K562 (cell line): ENCODE data around the gene SIPA1L2. TPM values are rescaled to one million over a fixed set of nuclear protein-coding genes. Genes with fewer than 3 reads are reported as not detected.

ENCODE experiments used
- ATAC-seq: fragments of 200-7000 bp; cut with Tn5 transposase; 3 replicates; pipeline ENCODE4 v1.9.1; 2020; ENCODE audit warnings: moderate library complexity
- BruUV-seq: library from RNA; stranded (reverse); fragments of 400-500 nt; replicated peaks from 2 replicates; lab custom pipeline; 2021; lab: Mats Ljungman, UMichigan
- CTCF ChIA-PET: fragments of 300-600 bp; formaldehyde crosslinking; extraction: SDS; loops from one replicate; lab custom pipeline; 2021; ENCODE audit warnings: low intra/inter-chr PET ratio; lab: Yijun Ruan, JAX
- POLR2A ChIA-PET: fragments of 300-600, 350-650 bp; sonication (Branson Sonifier 250); formaldehyde crosslinking; extraction: SDS; loops from one replicate; lab custom pipeline; 2021; ENCODE audit warnings: antibody characterized with exemption, inconsistent platforms; lab: Yijun Ruan, JAX
- DNase-seq, 4 experiments: peaks; one replicate each; pipeline versions ENCODE4 v3.0.0 to v3.0.0-alpha.2; 2011 to 2018; ENCODE audit warnings: low spot score in 3 of 4, mixed read lengths in 3 of 4; ENCODE audit errors: extremely low read depth in 1 of 4
- FAIRE-seq: peaks from 2 replicates; lab custom pipeline; 2011; peaks lifted over from hg19 to GRCh38; lab: Jason Lieb, UNC
- H2AFZ ChIP-seq: 2 replicates; pipeline ENCODE4 v1.6.0; 2011; ENCODE audit warnings: low read depth, low read length, control low read depth, inconsistent platforms
- H3K27ac ChIP-seq: fragments of 200-600 bp; 3 replicates; pipeline ENCODE4 v1.8.0; 2011; ENCODE audit warnings: low read depth, mild to moderate bottlenecking, control low read depth, inconsistent platforms, low read length, moderate library complexity, mixed read lengths; ENCODE audit errors: extremely low read depth
- H3K27me3 ChIP-seq, 2 experiments: fragments of 300-600 bp in 1 of 2; 2 replicates in 1 of 2; 3 replicates in 1 of 2; pipeline versions ENCODE4 v1.6.0 to v1.8.0; 2011; ENCODE audit warnings: inconsistent platforms in 2 of 2, low read length in 2 of 2, mild to moderate bottlenecking in 1 of 2, mixed read lengths in 1 of 2, moderate library complexity in 1 of 2; ENCODE audit not compliant: control insufficient read depth in 2 of 2, insufficient read depth in 2 of 2
- H3K36me3 ChIP-seq: fragments of 300-600 bp; 3 replicates; pipeline ENCODE4 v1.8.0; 2011; ENCODE audit warnings: mild to moderate bottlenecking, low read length, inconsistent platforms; ENCODE audit not compliant: control insufficient read depth, insufficient read depth
- H3K4me1 ChIP-seq, 2 experiments: fragments of 200-600 bp in 1 of 2; replicated peaks in 1 of 2; 2 replicates in 1 of 2; 3 replicates in 1 of 2; pipeline versions ENCODE4 v1.5.1 to v1.8.0; 2011; ENCODE audit warnings: inconsistent platforms in 2 of 2, low read length in 2 of 2, mild to moderate bottlenecking in 1 of 2, mixed read lengths in 1 of 2, moderate library complexity in 1 of 2; ENCODE audit not compliant: control insufficient read depth in 2 of 2, insufficient read depth in 2 of 2
- H3K4me2 ChIP-seq: 2 replicates; pipeline ENCODE4 v1.6.1; 2011; ENCODE audit warnings: low read length, control low read depth, inconsistent platforms, mixed read lengths; ENCODE audit not compliant: insufficient read depth
- H3K4me3 ChIP-seq: fragments of 200-600 bp; sonication (generic), shearing (Covaris generic); 2 replicates; pipeline ENCODE4 v1.5.1; 2016; ENCODE audit warnings: control low read depth, inconsistent platforms
- H3K79me2 ChIP-seq: fragments of 200-600 bp; 3 replicates; pipeline ENCODE4 v1.8.0; 2011; ENCODE audit warnings: low read length, inconsistent platforms; ENCODE audit not compliant: control insufficient read depth, insufficient read depth
- H3K9ac ChIP-seq, 2 experiments: 2 replicates each; pipeline versions ENCODE4 v1.6.0 to v1.6.1; 2011; ENCODE audit warnings: low read depth in 2 of 2, low read length in 2 of 2, control low read depth in 1 of 2, inconsistent platforms in 1 of 2, mild to moderate bottlenecking in 1 of 2, mixed read lengths in 1 of 2; ENCODE audit not compliant: insufficient read depth in 1 of 2
- H3K9me1 ChIP-seq: one replicate; pipeline ENCODE4 v1.6.0; 2011; ENCODE audit warnings: inconsistent platforms, mild to moderate bottlenecking, low read length, moderate library complexity; ENCODE audit not compliant: control insufficient read depth, insufficient read depth
- H3K9me3 ChIP-seq: replicated peaks from 2 replicates; pipeline ENCODE4 v1.5.1; 2011; ENCODE audit warnings: low read depth, low read length, inconsistent platforms; ENCODE audit not compliant: control insufficient read depth, insufficient read depth
- H4K20me1 ChIP-seq: replicated peaks from 2 replicates; pipeline ENCODE4 v1.6.1; 2011; ENCODE audit warnings: low read length, inconsistent platforms, mixed read lengths; ENCODE audit not compliant: control insufficient read depth, insufficient read depth
- E4F1 ChIP-seq: fragments of 250-450 bp; sonication (Bioruptor Pico); IDR thresholded peaks from 2 replicates; pipeline ENCODE4 v1.5.0; 2021; ENCODE audit warnings: mild to moderate bottlenecking, borderline replicate concordance
- ELF2 ChIP-seq: fragments of 250-450 bp; sonication (Bioruptor Pico); IDR thresholded peaks from 2 replicates; pipeline ENCODE4 v1.5.0; 2021; ENCODE audit warnings: mild to moderate bottlenecking
- HIVEP1 ChIP-seq: fragments of 250-450 bp; sonication (Bioruptor Pico); IDR thresholded peaks from 2 replicates; pipeline ENCODE4 v1.4.0; 2020; ENCODE audit warnings: mild to moderate bottlenecking
- MTF1 ChIP-seq: fragments of 250-450 bp; sonication (Bioruptor Pico); IDR thresholded peaks from 2 replicates; pipeline ENCODE4 v1.9.0; 2021; ENCODE audit warnings: moderate library complexity, mild to moderate bottlenecking, inconsistent platforms, borderline replicate concordance
- NBN ChIP-seq: fragments of 450-650 bp; IDR thresholded peaks from 2 replicates; pipeline ENCODE4 v1.6.1; 2016; ENCODE audit warnings: low read depth, mild to moderate bottlenecking
- NCOA1 ChIP-seq: fragments of 450-650 bp; IDR thresholded peaks from 2 replicates; pipeline ENCODE4 v1.6.1; 2016; ENCODE audit warnings: low read depth
- PHF20 ChIP-seq: fragments of 450-650 bp; IDR thresholded peaks from 2 replicates; pipeline ENCODE4 v1.6.1; 2018; ENCODE audit not compliant: partially characterized antibody
- PRPF4 ChIP-seq: fragments of 200-400 bp; formaldehyde crosslinking; IDR thresholded peaks from one replicate; pipeline ENCODE4 v1.6.1; 2017; ENCODE audit warnings: low read length, low read depth, mild to moderate bottlenecking; ENCODE audit not compliant: insufficient read depth, poor library complexity, severe bottlenecking
- SMAD3 ChIP-seq: fragments of 450-650 bp; formaldehyde crosslinking; conservative IDR thresholded peaks from 2 replicates; pipeline ENCODE4 v1.4.0; 2020; ENCODE audit warnings: mild to moderate bottlenecking
- STAT5B ChIP-seq: fragments of 250-450 bp; sonication (Bioruptor Pico); IDR thresholded peaks from 2 replicates; pipeline ENCODE4 v1.8.0; 2021; ENCODE audit warnings: mild to moderate bottlenecking, inconsistent platforms
- ZNF184 ChIP-seq: sonication (generic); formaldehyde crosslinking; IDR thresholded peaks from 2 replicates; pipeline ENCODE4 v1.5.0; 2020; ENCODE audit warnings: missing genetic modification reagents
- ZNF224 ChIP-seq: sonication (generic); formaldehyde crosslinking; IDR thresholded peaks from 2 replicates; pipeline ENCODE4 v1.8.0; 2022; ENCODE audit warnings: mild to moderate bottlenecking, missing genetic modification reagents
- ZNF584 ChIP-seq: fragments of 200-800 bp; sonication (Bioruptor generic); IDR thresholded peaks from 2 replicates; pipeline ENCODE4 v1.6.1; 2016; ENCODE audit warnings: low read depth, mild to moderate bottlenecking, missing genetic modification characterization, missing compliant biosample characterization
- ZNF76 ChIP-seq: fragments of 250-450 bp; sonication (Bioruptor Pico); IDR thresholded peaks from 2 replicates; pipeline ENCODE4 v1.4.0; 2020; ENCODE audit warnings: mild to moderate bottlenecking, moderate library complexity, borderline replicate concordance
- WGBS: fragments of 100-300 bp; shearing (Covaris generic); methylation state at CpG from one replicate; pipeline ENCODE4 v1.1.6; 2016; ENCODE audit warnings: low coverage, mixed read lengths; ENCODE audit not compliant: insufficient coverage; ENCODE audit errors: missing lambda C conversion rate; 5-methylcytosine and 5-hydroxymethylcytosine counted together
- in situ Hi-C: fragments of 300-500 bp; cut with MboI; formaldehyde crosslinking; loops from 4 replicates; pipeline ENCODE4 v1.15.0; 2018; ENCODE audit warnings: inconsistent platforms, mixed read lengths
- intact Hi-C: fragments of 100-400 bp; cut with micrococcal nuclease; formaldehyde crosslinking; loops from 2 replicates; pipeline ENCODE4 v1.14.2; 2022
- polyA plus RNA-seq, 8 experiments: library from polyadenylated mRNA; depleted of rRNA in 4 of 8; stranded (reverse) in 5 of 8; unstranded in 3 of 8; fragments of >200 nt; fragmentation: Nextera tagmentation in 2 of 8; fragmentation: Illumina TruSeq in 1 of 8; extraction: Ambion mirVana in 2 of 8; extraction: Trizol in 1 of 8; gene quantifications; 2 replicates each; pipeline versions ENCODE4 v1.2.1 to v1.2.3, GENCODE V29; 2011 to 2014; ENCODE audit warnings: inconsistent platforms in 1 of 8, missing spikeins in 1 of 8
- total RNA-seq, 7 experiments: library from RNA; depleted of rRNA in 6 of 7; stranded (reverse); fragments of >200 nt in 6 of 7; fragmentation: Illumina TruSeq in 2 of 7; extraction: Trizol in 2 of 7; gene quantifications; 2 replicates each; pipeline versions ENCODE4 v1.2.1 to v1.2.3, GENCODE V29; 2011 to 2021; ENCODE audit warnings: low replicate concordance in 1 of 7
- TF ChIP-seq, protein P1 (sequence below): sonication (generic); formaldehyde crosslinking; IDR thresholded peaks from 2 replicates; pipeline ENCODE4 v1.9.0; 2022; ENCODE audit warnings: mild to moderate bottlenecking, missing genetic modification reagents
- TF ChIP-seq, protein P2 (sequence below): fragments of 250-450 bp; sonication (Bioruptor Pico); IDR thresholded peaks from 2 replicates; pipeline ENCODE4 v1.4.0; 2020; ENCODE audit warnings: borderline replicate concordance

SIPA1L2 gene
- total and polyA plus RNA-seq, 9 of the 15 experiments (the other 6 are each of a cell fraction or from before 2014, with no cell fraction given): 0.04 to 0.22 (median 0.06) TPM; not detected in 5

DNA sequence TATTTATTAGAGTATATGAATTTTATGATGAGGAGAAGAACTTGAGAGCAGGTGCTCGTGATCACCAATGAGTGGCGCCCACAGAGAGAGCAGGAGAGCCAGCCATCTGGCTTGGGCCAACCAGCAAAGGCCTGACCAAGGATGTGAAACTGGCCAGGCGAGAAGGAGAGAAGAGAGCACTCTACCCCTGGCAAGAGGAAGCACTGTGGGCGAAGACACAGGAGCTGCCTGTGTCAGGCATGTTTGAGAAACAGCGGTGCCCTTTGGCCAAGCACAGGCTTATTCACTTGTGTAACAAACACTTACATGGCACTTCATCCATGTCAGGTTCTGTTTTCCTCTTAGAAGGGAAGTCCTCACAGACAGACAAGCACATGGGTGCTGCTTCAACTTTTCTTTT lies 4.2 kb upstream of the SIPA1L2 start (continued):
- TF ChIP-seq E4F1: no peak
- no peak for TF ChIP-seq STAT5B (CRISPR knock-in tag)

DNA sequence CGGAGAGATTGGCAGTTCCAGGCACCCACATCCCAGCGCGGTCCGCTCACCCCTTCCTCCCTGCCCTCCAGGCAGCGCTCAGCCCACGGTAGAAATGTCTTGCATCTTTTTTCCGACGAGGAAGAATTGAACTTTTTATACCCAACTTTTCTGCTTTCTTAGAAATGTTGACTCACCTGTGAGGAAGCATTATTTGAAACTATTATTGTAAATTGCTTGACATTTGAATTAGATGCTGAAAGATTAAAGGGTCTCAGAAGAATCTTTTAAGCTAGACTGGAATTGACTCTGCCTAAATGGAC lies 912 bp upstream of the SIPA1L2 start:
- in situ Hi-C loops (loop anchor here (25.0 kb wide), 1 partner anchor 606 kb away; no protein-coding TSS in a partner anchor), intact Hi-C loops (loop anchor here (10.0 kb wide), 2 partner anchors 324 to 394 kb away; partner anchors contain the start of gene NTPCR)
- no peak for FAIRE-seq
- CTCF ChIA-PET: no interaction called here
- Histone ChIP-seq H3K36me3 (no peaks in the 10 kb centered on the region), H3K4me1 (no peaks in the 10 kb centered on the region), H3K9me3 (no peaks in the 10 kb centered on the region), H3K27me3 (peaks cover 0 to 3% of the 10 kb centered on the region in 2 experiments; a peak in 2 of 5 replicates), H3K4me3 (no peak overlapping the region), H4K20me1 (no peaks in the 10 kb centered on the region), H3K9ac (no peak overlapping the region), H3K27ac (no peak overlapping the region), H3K79me2 (no peaks in the 10 kb centered on the region), H3K9me1 (no peaks in the 10 kb centered on the region), H3K4me2 (no peak overlapping the region), H2AFZ (no peak overlapping the region)
- POLR2A ChIA-PET: no interaction called here
- no peak for DNase-seq
- 15% methylated on average over 8 of the region's 8 CpGs for WGBS
- ATAC-seq: no peak
- no TSS peak for BruUV-seq
- TF ChIP-seq MTF1 (CRISPR knock-in tag) (no peak), PRPF4 (no peak), PHF20 (no peak), HIVEP1 (no peak), ZNF184 (no peak), ZNF584 (no peak), NBN (no peak), SMAD3 (no peak), ZNF224 (CRISPR knock-in tag) (no peak), ELF2 (CRISPR knock-in tag) (no peak), ZNF76 (CRISPR knock-in tag) (no peak), NCOA1 (no peak)
- TF ChIP-seq, protein P1, sequence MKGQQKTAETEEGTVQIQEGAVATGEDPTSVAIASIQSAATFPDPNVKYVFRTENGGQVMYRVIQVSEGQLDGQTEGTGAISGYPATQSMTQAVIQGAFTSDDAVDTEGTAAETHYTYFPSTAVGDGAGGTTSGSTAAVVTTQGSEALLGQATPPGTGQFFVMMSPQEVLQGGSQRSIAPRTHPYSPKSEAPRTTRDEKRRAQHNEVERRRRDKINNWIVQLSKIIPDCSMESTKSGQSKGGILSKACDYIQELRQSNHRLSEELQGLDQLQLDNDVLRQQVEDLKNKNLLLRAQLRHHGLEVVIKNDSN (CRISPR knock-in tag): no peak
- TF ChIP-seq, protein P2, sequence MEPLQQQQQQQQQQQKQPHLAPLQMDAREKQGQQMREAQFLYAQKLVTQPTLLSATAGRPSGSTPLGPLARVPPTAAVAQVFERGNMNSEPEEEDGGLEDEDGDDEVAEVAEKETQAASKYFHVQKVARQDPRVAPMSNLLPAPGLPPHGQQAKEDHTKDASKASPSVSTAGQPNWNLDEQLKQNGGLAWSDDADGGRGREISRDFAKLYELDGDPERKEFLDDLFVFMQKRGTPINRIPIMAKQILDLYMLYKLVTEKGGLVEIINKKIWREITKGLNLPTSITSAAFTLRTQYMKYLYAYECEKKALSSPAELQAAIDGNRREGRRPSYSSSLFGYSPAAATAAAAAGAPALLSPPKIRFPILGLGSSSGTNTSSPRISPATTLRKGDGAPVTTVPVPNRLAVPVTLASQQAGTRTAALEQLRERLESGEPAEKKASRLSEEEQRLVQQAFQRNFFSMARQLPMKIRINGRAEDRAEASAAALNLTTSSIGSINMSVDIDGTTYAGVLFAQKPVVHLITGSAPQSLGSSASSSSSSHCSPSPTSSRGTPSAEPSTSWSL: no peak
